K562 (cell line): ENCODE results near the gene TPMT. TPM values are rescaled to one million over a fixed set of nuclear protein-coding genes. Genes with fewer than 3 reads are reported as not detected.

ENCODE experiments used
- ATAC-seq: fragments of 200-7000 bp; cut with Tn5 transposase; 3 replicates; pipeline ENCODE4 v1.9.1; 2020; ENCODE audit warnings: moderate library complexity
- Bru-seq: library from RNA; stranded (reverse); fragments of 400-500 nt; gene quantifications from one replicate; lab custom pipeline; 2021; lab: Mats Ljungman, UMichigan
- BruChase-seq, 2 experiments: library from RNA; stranded (reverse); fragments of 400-500 nt; gene quantifications; one replicate each; lab custom pipeline; 2021; lab: Mats Ljungman, UMichigan
- BruUV-seq: library from RNA; stranded (reverse); fragments of 400-500 nt; replicated peaks from 2 replicates; lab custom pipeline; 2021; lab: Mats Ljungman, UMichigan
- CTCF ChIA-PET: fragments of 300-600 bp; formaldehyde crosslinking; extraction: SDS; loops from one replicate; lab custom pipeline; 2021; ENCODE audit warnings: low intra/inter-chr PET ratio; lab: Yijun Ruan, JAX
- POLR2A ChIA-PET: fragments of 300-600, 350-650 bp; sonication (Branson Sonifier 250); formaldehyde crosslinking; extraction: SDS; loops from one replicate; lab custom pipeline; 2021; ENCODE audit warnings: antibody characterized with exemption, inconsistent platforms; lab: Yijun Ruan, JAX
- DNase-seq, 4 experiments: peaks; one replicate each; pipeline versions ENCODE4 v3.0.0 to v3.0.0-alpha.2; 2011 to 2018; ENCODE audit warnings: low spot score in 3 of 4, mixed read lengths in 3 of 4; ENCODE audit errors: extremely low read depth in 1 of 4
- FAIRE-seq: peaks from 2 replicates; lab custom pipeline; 2011; peaks lifted over from hg19 to GRCh38; lab: Jason Lieb, UNC
- H2AFZ ChIP-seq: 2 replicates; pipeline ENCODE4 v1.6.0; 2011; ENCODE audit warnings: low read depth, low read length, control low read depth, inconsistent platforms
- H3K27ac ChIP-seq: fragments of 200-600 bp; 3 replicates; pipeline ENCODE4 v1.8.0; 2011; ENCODE audit warnings: low read depth, mild to moderate bottlenecking, control low read depth, inconsistent platforms, low read length, moderate library complexity, mixed read lengths; ENCODE audit errors: extremely low read depth
- H3K27me3 ChIP-seq, 2 experiments: fragments of 300-600 bp in 1 of 2; 2 replicates in 1 of 2; 3 replicates in 1 of 2; pipeline versions ENCODE4 v1.6.0 to v1.8.0; 2011; ENCODE audit warnings: inconsistent platforms in 2 of 2, low read length in 2 of 2, mild to moderate bottlenecking in 1 of 2, mixed read lengths in 1 of 2, moderate library complexity in 1 of 2; ENCODE audit not compliant: control insufficient read depth in 2 of 2, insufficient read depth in 2 of 2
- H3K36me3 ChIP-seq: fragments of 300-600 bp; 3 replicates; pipeline ENCODE4 v1.8.0; 2011; ENCODE audit warnings: mild to moderate bottlenecking, low read length, inconsistent platforms; ENCODE audit not compliant: control insufficient read depth, insufficient read depth
- H3K4me1 ChIP-seq, 2 experiments: fragments of 200-600 bp in 1 of 2; replicated peaks in 1 of 2; 2 replicates in 1 of 2; 3 replicates in 1 of 2; pipeline versions ENCODE4 v1.5.1 to v1.8.0; 2011; ENCODE audit warnings: inconsistent platforms in 2 of 2, low read length in 2 of 2, mild to moderate bottlenecking in 1 of 2, mixed read lengths in 1 of 2, moderate library complexity in 1 of 2; ENCODE audit not compliant: control insufficient read depth in 2 of 2, insufficient read depth in 2 of 2
- H3K4me2 ChIP-seq: 2 replicates; pipeline ENCODE4 v1.6.1; 2011; ENCODE audit warnings: low read length, control low read depth, inconsistent platforms, mixed read lengths; ENCODE audit not compliant: insufficient read depth
- H3K4me3 ChIP-seq: fragments of 200-600 bp; sonication (generic), shearing (Covaris generic); 2 replicates; pipeline ENCODE4 v1.5.1; 2016; ENCODE audit warnings: control low read depth, inconsistent platforms
- H3K79me2 ChIP-seq: fragments of 200-600 bp; 3 replicates; pipeline ENCODE4 v1.8.0; 2011; ENCODE audit warnings: low read length, inconsistent platforms; ENCODE audit not compliant: control insufficient read depth, insufficient read depth
- H3K9ac ChIP-seq, 2 experiments: 2 replicates each; pipeline versions ENCODE4 v1.6.0 to v1.6.1; 2011; ENCODE audit warnings: low read depth in 2 of 2, low read length in 2 of 2, control low read depth in 1 of 2, inconsistent platforms in 1 of 2, mild to moderate bottlenecking in 1 of 2, mixed read lengths in 1 of 2; ENCODE audit not compliant: insufficient read depth in 1 of 2
- H3K9me1 ChIP-seq: one replicate; pipeline ENCODE4 v1.6.0; 2011; ENCODE audit warnings: inconsistent platforms, mild to moderate bottlenecking, low read length, moderate library complexity; ENCODE audit not compliant: control insufficient read depth, insufficient read depth
- H3K9me3 ChIP-seq: replicated peaks from 2 replicates; pipeline ENCODE4 v1.5.1; 2011; ENCODE audit warnings: low read depth, low read length, inconsistent platforms; ENCODE audit not compliant: control insufficient read depth, insufficient read depth
- H4K20me1 ChIP-seq: replicated peaks from 2 replicates; pipeline ENCODE4 v1.6.1; 2011; ENCODE audit warnings: low read length, inconsistent platforms, mixed read lengths; ENCODE audit not compliant: control insufficient read depth, insufficient read depth
- BHLHE40 ChIP-seq: IDR thresholded peaks from 2 replicates; pipeline ENCODE4 v1.6.1; 2011; ENCODE audit warnings: low read length, improper control_type of control experiment
- CREM ChIP-seq: IDR thresholded peaks from 2 replicates; pipeline ENCODE4 v1.6.1; 2014; ENCODE audit warnings: antibody characterized with exemption, low read depth
- CSDE1 ChIP-seq, 2 experiments: fragments of 450-650 bp; IDR thresholded peaks; 2 replicates each; pipeline ENCODE4 v1.6.1; 2016; ENCODE audit warnings: mild to moderate bottlenecking in 1 of 2
- CTBP1 ChIP-seq: fragments of 450-650 bp; IDR thresholded peaks from 2 replicates; pipeline ENCODE4 v1.6.1; 2016; ENCODE audit warnings: borderline replicate concordance
- EGR1 ChIP-seq: fragments of 450-650 bp; conservative IDR thresholded peaks from 2 replicates; pipeline ENCODE4 v1.6.1; 2017; ENCODE audit warnings: mild to moderate bottlenecking
- HDAC2 ChIP-seq: fragments of 450-650 bp; IDR thresholded peaks from 2 replicates; pipeline ENCODE4 v1.6.1; 2016; ENCODE audit warnings: mild to moderate bottlenecking
- LARP7 ChIP-seq: fragments of 450-650 bp; IDR thresholded peaks from 2 replicates; pipeline ENCODE4 v1.6.1; 2016
- NFRKB ChIP-seq: fragments of 450-650 bp; IDR thresholded peaks from 2 replicates; pipeline ENCODE4 v1.6.1; 2016; ENCODE audit warnings: low read depth
- NR4A1 ChIP-seq, 2 experiments: fragments of 250-450 bp in 1 of 2; fragments of 450-650 bp in 1 of 2; sonication (Bioruptor Pico) in 1 of 2; IDR thresholded peaks; 2 replicates each; pipeline versions ENCODE4 v1.4.0 to v1.6.1; 2016 to 2020; ENCODE audit warnings: mild to moderate bottlenecking in 2 of 2, missing compliant biosample characterization in 1 of 2, missing genetic modification characterization in 1 of 2, moderate library complexity in 1 of 2
- POLR2G ChIP-seq: fragments of 200-400 bp; formaldehyde crosslinking; IDR thresholded peaks from 2 replicates; pipeline ENCODE4 v1.6.1; 2017; ENCODE audit warnings: low read depth, mild to moderate bottlenecking, antibody characterized with exemption, low read length, moderate library complexity
- RBFOX2 ChIP-seq: fragments of 200-400 bp; formaldehyde crosslinking; IDR thresholded peaks from 2 replicates; pipeline ENCODE4 v1.6.1; 2017; ENCODE audit warnings: low read depth, mild to moderate bottlenecking, low read length, moderate library complexity
- ZNF263 ChIP-seq: sonication (generic); formaldehyde crosslinking; IDR thresholded peaks from 2 replicates; pipeline ENCODE4 v1.8.0; 2022; ENCODE audit warnings: mild to moderate bottlenecking, missing genetic modification reagents, borderline replicate concordance
- ZNF830 ChIP-seq: fragments of 250-450 bp; sonication (Bioruptor Pico); IDR thresholded peaks from 2 replicates; pipeline ENCODE4 v1.5.0; 2021; ENCODE audit warnings: mild to moderate bottlenecking
- WGBS: fragments of 100-300 bp; shearing (Covaris generic); methylation state at CpG from one replicate; pipeline ENCODE4 v1.1.6; 2016; ENCODE audit warnings: low coverage, mixed read lengths; ENCODE audit not compliant: insufficient coverage; ENCODE audit errors: missing lambda C conversion rate; 5-methylcytosine and 5-hydroxymethylcytosine counted together
- in situ Hi-C: fragments of 300-500 bp; cut with MboI; formaldehyde crosslinking; loops from 4 replicates; pipeline ENCODE4 v1.15.0; 2018; ENCODE audit warnings: inconsistent platforms, mixed read lengths
- intact Hi-C: fragments of 100-400 bp; cut with micrococcal nuclease; formaldehyde crosslinking; loops from 2 replicates; pipeline ENCODE4 v1.14.2; 2022
- long read RNA-seq, 3 experiments: library from polyadenylated mRNA in 2 of 3; library from RNA in 1 of 3; unstranded in 2 of 3; stranded (forward) in 1 of 3; transcript quantifications; one replicate each; pipeline ENCODE4 v2.0.0, GENCODE V29; 2019 to 2022
- polyA minus RNA-seq, 3 experiments: library from RNA; depleted of rRNA, polyadenylated mRNA; stranded (reverse); fragments of >200 nt; gene quantifications; 2 replicates each; pipeline ENCODE4 v1.2.3, GENCODE V29; 2011
- polyA plus RNA-seq, 8 experiments: library from polyadenylated mRNA; depleted of rRNA in 4 of 8; stranded (reverse) in 5 of 8; unstranded in 3 of 8; fragments of >200 nt; fragmentation: Nextera tagmentation in 2 of 8; fragmentation: Illumina TruSeq in 1 of 8; extraction: Ambion mirVana in 2 of 8; extraction: Trizol in 1 of 8; gene quantifications; 2 replicates each; pipeline versions ENCODE4 v1.2.1 to v1.2.3, GENCODE V29; 2011 to 2014; ENCODE audit warnings: inconsistent platforms in 1 of 8, missing spikeins in 1 of 8
- total RNA-seq, 7 experiments: library from RNA; depleted of rRNA in 6 of 7; stranded (reverse); fragments of >200 nt in 6 of 7; fragmentation: Illumina TruSeq in 2 of 7; extraction: Trizol in 2 of 7; gene quantifications; 2 replicates each; pipeline versions ENCODE4 v1.2.1 to v1.2.3, GENCODE V29; 2011 to 2021; ENCODE audit warnings: low replicate concordance in 1 of 7

Gene TPMT
- total RNA-seq (2011; cell fraction: chromatin; rRNA removed; ENCODE audit: low replicate concordance), result 8.8 and 14.9 TPM in 2 replicates
- 6.3 and 6.7 TPM in 2 replicates for total RNA-seq (2011; cell fraction: nucleolus; rRNA removed)
- total RNA-seq (2011; cell fraction: nucleoplasm; rRNA removed), result 9.2 and 12.9 TPM in 2 replicates
- total RNA-seq (2014; rRNA removed) (26.1 and 26.2 TPM in 2 replicates), total RNA-seq (2014; rRNA removed; fragmentation: Illumina TruSeq; extraction: Trizol) (48.0 and 52.2 TPM in 2 replicates), total RNA-seq (2015; rRNA removed; fragmentation: Illumina TruSeq; extraction: Trizol) (43.7 and 46.5 TPM in 2 replicates), total RNA-seq (2021) (24.2 and 24.5 TPM in 2 replicates), polyA plus RNA-seq (2011; rRNA removed) (42.7 and 67.4 TPM in 2 replicates), polyA plus RNA-seq (2014; fragmentation: Illumina TruSeq; extraction: Trizol) (41.6 and 51.6 TPM in 2 replicates), polyA plus RNA-seq (2014; fragmentation: Nextera tagmentation; extraction: Ambion mirVana) (10 to 100 TPM; 43.8 to 48.0 TPM), polyA plus RNA-seq (2014; rRNA removed) (35.9 and 42.6 TPM in 2 replicates), polyA minus RNA-seq (2011; rRNA and poly(A)+ RNA removed) (41.8 and 46.2 TPM in 2 replicates), Bru-seq, nascent RNA (percentile 81 among the genes with signal in this experiment), BruChase-seq, experiment 1, labeled RNA remaining after a 2-hour chase (percentile 80 among the genes with signal in this experiment), BruChase-seq, experiment 2, labeled RNA remaining after a 6-hour chase (percentile 83 among the genes with signal in this experiment)
- 20.1 and 30.5 TPM in 2 replicates for polyA plus RNA-seq (2011; cell fraction: cytosol; rRNA removed)
- polyA plus RNA-seq (2011; cell fraction: nucleus; rRNA removed), result 5.7 and 9.6 TPM in 2 replicates
- polyA plus RNA-seq (2012), result 36.9 and 50.3 TPM in 2 replicates
- 7.1 and 14.4 TPM in 2 replicates for polyA minus RNA-seq (2011; cell fraction: cytosol; rRNA and poly(A)+ RNA removed)
- 3.6 and 6.4 TPM in 2 replicates for polyA minus RNA-seq (2011; cell fraction: nucleus; rRNA and poly(A)+ RNA removed)
- long read RNA-seq, experiment 1, transcript TPMT-201 (9 exons, 3,181 nt), result major isoform, 175 of 229 reads
- long read RNA-seq, experiment 1, partial matches to known transcripts, result 13 of 229 reads
- long read RNA-seq, experiment 1, other reads (novel, unspliced or antisense), result 41 of 229 reads
- long read RNA-seq, experiment 2, transcript TPMT-201 (9 exons, 3,181 nt), result major isoform, 18 of 63 reads
- long read RNA-seq, experiment 2, partial matches to known transcripts, result 2 of 63 reads
- long read RNA-seq, experiment 2, other reads (novel, unspliced or antisense), result 43 of 63 reads
- long read RNA-seq, experiment 3, transcript TPMT-201 (9 exons, 3,181 nt), result major isoform, 65 of 80 reads
- long read RNA-seq, experiment 3, partial matches to known transcripts, result 4 of 80 reads
- long read RNA-seq, experiment 3, other reads (novel, unspliced or antisense), result 11 of 80 reads

DNA sequence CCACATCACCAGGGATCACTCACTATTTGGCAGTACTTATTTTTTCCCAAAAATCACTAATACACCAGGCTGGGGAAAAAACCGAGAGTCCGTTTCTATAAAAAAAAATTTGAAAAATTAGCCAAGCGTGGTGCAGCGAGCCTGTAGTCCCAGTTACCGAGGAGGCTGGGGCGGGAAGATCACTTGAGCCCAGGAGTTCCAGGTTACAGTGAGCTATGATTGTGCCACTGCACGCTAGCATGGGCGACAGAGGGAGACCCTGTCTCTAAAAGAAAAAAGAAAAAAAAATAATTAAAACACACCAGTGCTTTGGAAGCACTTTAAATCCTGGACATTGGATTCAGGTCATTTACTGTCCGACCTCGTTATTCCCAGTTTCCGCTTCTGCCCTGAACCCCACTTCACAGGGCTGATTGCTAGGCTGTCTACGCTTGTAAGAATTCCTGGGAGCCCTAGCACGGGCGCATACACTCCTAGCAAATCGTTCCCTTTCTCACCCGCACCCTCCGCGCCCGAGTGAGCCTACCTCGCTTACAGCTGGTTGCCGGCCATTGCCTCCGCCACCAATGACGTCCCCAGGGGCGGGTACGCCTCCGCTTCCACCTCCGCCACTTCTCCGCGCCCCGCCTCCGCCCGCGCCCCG, at the start of gene TPMT:
TSS of gene TPMT (minus strand) at position 571 of the 643 bp plus-strand sequence. CDS start 5,950 bp downstream, outside the sequence.
- peak within 1 kb of the TSS; percentile 95 for H2AFZ ChIP-seq
- CTCF ChIA-PET, result no interaction called here
- DNase-seq (peak in 1 of 4 experiments; percentile 49), FAIRE-seq (no peak), ATAC-seq (peak; percentile 84)
- in situ Hi-C loops, result no loop called here
- H3K4me2 ChIP-seq, result peak within 1 kb of the TSS; percentile 94
- under 1% methylated on average over 26 of the region's 34 CpGs for WGBS
- H3K4me3 ChIP-seq, result peak within 1 kb of the TSS; percentile 74
- peak within 1 kb of the TSS; percentile 96 for H3K9ac ChIP-seq
- BruUV-seq, result TSS peak; percentile 71
- H3K27ac ChIP-seq, result peak within 1 kb of the TSS; percentile 86
- no peaks in the 10 kb centered on the region for H3K27me3 ChIP-seq
- H3K36me3 ChIP-seq, result peaks cover 16% of the 10 kb centered on the region; the same call in 2 of the 3 replicates
- intact Hi-C loops, result loop anchor here (5.0 to 10.0 kb wide), 4 partner anchors 108 to 450 kb away; partner anchors contain the start of genes DEK, KIF13A and NUP153
- H3K4me1 ChIP-seq, result peaks cover 14 to 23% of the 10 kb centered on the region in 2 experiments
- POLR2A ChIA-PET, result interaction anchor here (0.6 to 0.8 kb wide), 4 partner anchors 10 to 318 kb away, joined by 3 to 4 read pairs (median 4); no protein-coding TSS in a partner anchor
- no peaks in the 10 kb centered on the region for H3K9me3 ChIP-seq
- H3K79me2 ChIP-seq, result peaks cover 40% of the 10 kb centered on the region
- H4K20me1 ChIP-seq, result no peaks in the 10 kb centered on the region
- no peaks in the 10 kb centered on the region for H3K9me1 ChIP-seq
- TF ChIP-seq LARP7 (peak; percentile 91; the same call in 1 of the 2 replicates), NFRKB (peak; percentile 80), CTBP1 (no peak), CREM (peak; percentile 92), ZNF830 (CRISPR knock-in tag) (peak; percentile 44; the same call in 1 of the 2 replicates), NR4A1 (CRISPR knock-in tag; IDR thresholded peaks at IDR 0.05) (no peak), NR4A1 (tag; IDR thresholded peaks at IDR 0.05) (no peak), POLR2G (peak; percentile 84), ZNF263 (CRISPR knock-in tag) (0 out of 2 replicates have a peak, but pooled peaks have one; percentile 51), BHLHE40 (peak; percentile 24; the same call in 1 of the 2 replicates), CSDE1 (IDR thresholded peaks at IDR 0.05) (no peak), EGR1 (peak; percentile 99), RBFOX2 (peak; percentile 83), HDAC2 (peak; percentile 80)
